B cell (primary cell): ENCODE data around the gene CDHR3. TPM values are rescaled to one million over a fixed set of nuclear protein-coding genes. Genes with fewer than 3 reads are reported as not detected.

Experiments used
- ATAC-seq: fragments of 200-7000 bp; cut with Tn5 transposase; one replicate; pipeline ENCODE4 v1.10.0; 2021; ENCODE audit warnings: low read depth, mild to moderate bottlenecking, moderate number of reproducible peaks, moderate library complexity
- CTCF ChIA-PET: fragments of 350-600 bp; sonication (Branson Sonifier 250); formaldehyde crosslinking; loops from one replicate; lab custom pipeline; 2021; ENCODE audit warnings: antibody characterized with exemption, inconsistent platforms; lab: Charles Lee
- POLR2A ChIA-PET: fragments of 350-600 bp; sonication (Branson Sonifier 250); formaldehyde crosslinking; loops from one replicate; lab custom pipeline; 2021; ENCODE audit warnings: antibody characterized with exemption; lab: Charles Lee
- DNase-seq: peaks from one replicate; pipeline ENCODE4 v3.0.0; 2013
- H2AFZ ChIP-seq: 2 replicates; pipeline ENCODE4 v1.6.1; 2012; ENCODE audit warnings: mild to moderate bottlenecking, low read depth, low read length; ENCODE audit not compliant: insufficient read depth, poor library complexity, severe bottlenecking
- H3K27ac ChIP-seq, 2 donors: 1 replicate in 1 of 2; 2 replicates in 1 of 2; pipeline ENCODE4 v1.5.1; 2012 to 2013; ENCODE audit warnings: low read length in 2 of 2, mild to moderate bottlenecking in 2 of 2, moderate library complexity in 1 of 2
- H3K27me3 ChIP-seq, 4 experiments: fragments of 200-600 bp in 1 of 4; sonication (generic) in 1 of 4; replicated peaks in 1 of 4; 1 replicate in 2 of 4; 2 replicates in 2 of 4; pipeline versions ENCODE4 v1.6.1 to v1.7.0; 2013 to 2016; ENCODE audit warnings: low read length in 3 of 4, mild to moderate bottlenecking in 2 of 4, mixed read lengths in 1 of 4, moderate library complexity in 1 of 4; ENCODE audit not compliant: insufficient read depth in 4 of 4, control insufficient read depth in 3 of 4; ENCODE audit errors: control extremely low read depth in 1 of 4
- H3K36me3 ChIP-seq, 2 experiments: replicated peaks in 1 of 2; 1 replicate in 1 of 2; 2 replicates in 1 of 2; pipeline versions ENCODE4 v1.6.1 to v1.7.1; 2013; ENCODE audit warnings: low read length in 1 of 2; ENCODE audit not compliant: insufficient read depth in 2 of 2, control insufficient read depth in 1 of 2; ENCODE audit errors: control extremely low read depth in 1 of 2, extremely low read depth in 1 of 2
- H3K4me1 ChIP-seq, 2 donors: fragments of 200-600 bp in 1 of 2; sonication (generic) in 1 of 2; 1 replicate in 1 of 2; 2 replicates in 1 of 2; pipeline versions ENCODE4 v1.5.1 to v1.6.1; 2013 to 2017; ENCODE audit warnings: low read length in 2 of 2; ENCODE audit not compliant: control insufficient read depth in 2 of 2, insufficient read depth in 2 of 2
- H3K4me2 ChIP-seq: replicated peaks from 2 replicates; pipeline ENCODE3; 2012; ENCODE audit warnings: mild to moderate bottlenecking, low read depth, low read length; ENCODE audit not compliant: poor library complexity, severe bottlenecking
- H3K4me3 ChIP-seq, 5 experiments: fragments of 200-600 bp in 1 of 5; sonication (generic) in 1 of 5; 1 replicate in 3 of 5; 2 replicates in 2 of 5; pipeline versions ENCODE4 v1.5.1 to v1.7.0; 2011 to 2016; ENCODE audit warnings: low read length in 4 of 5, mild to moderate bottlenecking in 4 of 5, low read depth in 2 of 5, control low read depth in 1 of 5, moderate library complexity in 1 of 5; ENCODE audit not compliant: insufficient read depth in 1 of 5; ENCODE audit errors: control extremely low read depth in 1 of 5, extremely low read depth in 1 of 5
- H3K79me2 ChIP-seq: fragments of 200-600 bp; sonication (generic); one replicate; pipeline ENCODE4 v1.6.0; 2016; ENCODE audit warnings: low read length; ENCODE audit not compliant: control insufficient read depth, insufficient read depth
- H3K9ac ChIP-seq: fragments of 200-600 bp; sonication (generic); 2 replicates; pipeline ENCODE4 v1.6.1; 2017; ENCODE audit warnings: mild to moderate bottlenecking, low read length, moderate library complexity
- H3K9me3 ChIP-seq, 3 donors: one replicate each; pipeline versions ENCODE4 v1.6.1 to v1.7.1; 2013; ENCODE audit warnings: low read length in 2 of 3; ENCODE audit not compliant: control insufficient read depth in 2 of 3, insufficient read depth in 1 of 3; ENCODE audit errors: control extremely low read depth in 1 of 3
- H4K20me1 ChIP-seq: 2 replicates; pipeline ENCODE4 v1.6.0; 2012; ENCODE audit warnings: mild to moderate bottlenecking, low read length; ENCODE audit not compliant: insufficient read depth, control insufficient read depth, poor library complexity, severe bottlenecking
- H3K27ac Mint-ChIP-seq: one replicate; pipeline ENCODE4 v1.8.0; 2021; ENCODE audit warnings: mixed read lengths
- H3K27me3 Mint-ChIP-seq: one replicate; pipeline ENCODE4 v1.8.0; 2021; ENCODE audit warnings: mixed read lengths
- H3K4me1 Mint-ChIP-seq: one replicate; pipeline ENCODE4 v1.8.0; 2021; ENCODE audit warnings: mixed read lengths
- H3K4me3 Mint-ChIP-seq: one replicate; pipeline ENCODE4 v1.8.0; 2021; ENCODE audit warnings: mixed read lengths
- H3K9me3 Mint-ChIP-seq: one replicate; pipeline ENCODE4 v1.8.0; 2022; ENCODE audit warnings: mixed read lengths; ENCODE audit not compliant: insufficient read depth
- EZH2 ChIP-seq: IDR thresholded peaks from 2 replicates; pipeline ENCODE4 v1.6.1; 2012; ENCODE audit warnings: borderline replicate concordance, low read depth, mild to moderate bottlenecking, moderate library complexity, low read length; ENCODE audit not compliant: insufficient read depth, poor library complexity, severe bottlenecking
- WGBS: methylation state at CpG from one replicate; pipeline ENCODE4 v1.1.5; 2013; ENCODE audit warnings: missing lambda C conversion rate; ENCODE audit not compliant: insufficient coverage; 5-methylcytosine and 5-hydroxymethylcytosine counted together
- intact Hi-C: fragments of 100-400 bp; cut with micrococcal nuclease; formaldehyde crosslinking; loops from one replicate; pipeline ENCODE4 v1.10.0; 2022
- polyA plus RNA-seq: library from polyadenylated mRNA; depleted of rRNA; stranded (reverse); fragments of >200 nt; gene quantifications from 2 replicates; pipeline ENCODE4 v1.2.3, GENCODE V29; 2012
- total RNA-seq, 2 donors: library from RNA; stranded (reverse); fragments of 120-200 nt in 1 of 2; gene quantifications; 1 replicate in 1 of 2; 2 replicates in 1 of 2; pipeline versions ENCODE4 v1.2.3 to v1.2.4, GENCODE V29; 2013 to 2022
- TF ChIP-seq, protein P1 (sequence below): fragments of 200-600 bp; IDR thresholded peaks from one replicate; pipeline ENCODE4 v1.8.0; 2022; ENCODE audit warnings: antibody characterized with exemption, mild to moderate bottlenecking

Gene CDHR3
- total and polyA plus RNA-seq, 2 donors (not counting 1 experiment from before 2014, with no cell fraction given) = 0.34 to 2.6 TPM

DNA sequence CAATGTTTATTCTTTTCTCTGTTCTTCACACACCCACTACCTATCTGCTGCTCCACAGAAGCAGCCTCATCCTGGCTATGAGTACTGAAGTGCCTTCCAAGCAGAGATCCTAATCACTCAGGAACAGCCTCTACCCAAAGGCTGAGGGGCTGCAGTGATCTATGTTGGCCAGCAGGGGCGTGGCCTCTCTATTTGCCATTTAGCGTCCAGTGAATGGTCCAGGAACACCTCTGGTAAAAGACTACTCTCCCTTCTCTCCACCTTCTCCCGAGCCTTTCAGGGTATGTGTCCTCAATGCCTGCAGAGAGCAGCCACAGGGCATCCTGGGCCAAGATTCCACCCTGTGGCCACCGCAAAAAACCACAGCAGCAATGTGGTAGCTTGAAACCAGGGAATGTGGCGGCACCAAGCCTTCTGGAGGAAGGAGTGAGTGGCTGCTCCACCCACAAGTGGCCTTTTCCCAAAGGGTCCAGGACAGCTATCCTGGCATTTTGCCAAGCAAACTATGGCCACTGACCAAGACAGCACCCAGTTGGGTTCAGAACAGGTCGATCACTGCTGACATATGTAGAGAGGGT, 78.2 kb downstream of the CDHR3 start:
- peak overlapping the region; percentile 5 for H3K27ac Mint-ChIP-seq

DNA sequence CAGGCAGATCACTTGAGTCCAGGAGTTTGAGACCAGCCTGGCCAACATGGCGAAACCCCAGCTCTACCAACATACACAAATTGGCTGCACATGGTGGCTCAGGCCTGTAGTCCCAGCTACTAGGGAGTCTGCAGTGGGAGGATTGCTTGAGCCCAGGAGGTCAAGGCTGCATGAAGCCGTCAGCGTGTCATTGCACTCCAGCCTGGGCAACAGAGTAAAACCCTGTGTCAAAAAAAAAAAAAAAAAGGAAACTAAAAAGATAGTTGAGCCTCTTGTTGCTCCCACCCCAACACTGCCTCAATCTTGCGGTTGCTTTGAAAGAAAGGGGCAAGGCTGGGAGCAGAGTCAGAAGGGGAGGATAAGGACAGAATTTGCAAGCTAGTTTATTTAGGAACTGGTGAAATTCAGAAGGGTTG, 79.1 kb downstream of the CDHR3 start:
- ChIA-PET POLR2A (interaction anchor here (1.0 kb wide), 1 partner anchor 33 kb away, joined by 4 read pairs; no protein-coding TSS in a partner anchor), CTCF (interaction anchor here (0.7 to 13.9 kb wide), 40 partner anchors 8 to 535 kb away, joined by 3 to 216 read pairs (median 5); partner anchors contain the start of genes ATXN7L1 and RINT1)
- peak overlapping the region; percentile 62 for H3K4me2 ChIP-seq
- intact Hi-C loops = loop anchor here (1.0 to 10.0 kb wide), 8 partner anchors 33 to 390 kb away; partner anchors contain the start of gene ATXN7L1
- H3K9me3 Mint-ChIP-seq = no peaks in the 10 kb centered on the region
- TF ChIP-seq, protein P1, sequence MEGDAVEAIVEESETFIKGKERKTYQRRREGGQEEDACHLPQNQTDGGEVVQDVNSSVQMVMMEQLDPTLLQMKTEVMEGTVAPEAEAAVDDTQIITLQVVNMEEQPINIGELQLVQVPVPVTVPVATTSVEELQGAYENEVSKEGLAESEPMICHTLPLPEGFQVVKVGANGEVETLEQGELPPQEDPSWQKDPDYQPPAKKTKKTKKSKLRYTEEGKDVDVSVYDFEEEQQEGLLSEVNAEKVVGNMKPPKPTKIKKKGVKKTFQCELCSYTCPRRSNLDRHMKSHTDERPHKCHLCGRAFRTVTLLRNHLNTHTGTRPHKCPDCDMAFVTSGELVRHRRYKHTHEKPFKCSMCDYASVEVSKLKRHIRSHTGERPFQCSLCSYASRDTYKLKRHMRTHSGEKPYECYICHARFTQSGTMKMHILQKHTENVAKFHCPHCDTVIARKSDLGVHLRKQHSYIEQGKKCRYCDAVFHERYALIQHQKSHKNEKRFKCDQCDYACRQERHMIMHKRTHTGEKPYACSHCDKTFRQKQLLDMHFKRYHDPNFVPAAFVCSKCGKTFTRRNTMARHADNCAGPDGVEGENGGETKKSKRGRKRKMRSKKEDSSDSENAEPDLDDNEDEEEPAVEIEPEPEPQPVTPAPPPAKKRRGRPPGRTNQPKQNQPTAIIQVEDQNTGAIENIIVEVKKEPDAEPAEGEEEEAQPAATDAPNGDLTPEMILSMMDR = no peak
- no peak for TF ChIP-seq EZH2
- no peaks in the 10 kb centered on the region for H3K79me2 ChIP-seq
- H3K9ac ChIP-seq = peak overlapping the region; percentile 30
- no CpG with 5 or more reads among the region's 4 CpGs for WGBS
- peak overlapping the region; percentile 29 for H3K4me3 Mint-ChIP-seq
- H2AFZ ChIP-seq = peak overlapping the region; percentile 65
- H4K20me1 ChIP-seq = no peaks in the 10 kb centered on the region
- no peak for DNase-seq
- ATAC-seq = no peak
- peaks cover 0 to 9% (median 2%) of the 10 kb centered on the region in 4 experiments for H3K27me3 ChIP-seq
- no peaks in the 10 kb centered on the region for H3K9me3 ChIP-seq
- no peak overlapping the region for H3K4me3 ChIP-seq
- no peak overlapping the region for H3K27ac Mint-ChIP-seq
- peaks cover 10% of the 10 kb centered on the region for H3K4me1 Mint-ChIP-seq
- no peaks in the 10 kb centered on the region for H3K36me3 ChIP-seq
- no peaks in the 10 kb centered on the region for H3K27me3 Mint-ChIP-seq
- H3K4me1 ChIP-seq = peaks cover 14 to 20% of the 10 kb centered on the region in 2 donors
- H3K27ac ChIP-seq = no peak overlapping the region

More for the DNA sequence above, 78.2 kb downstream of the CDHR3 start:
- TF ChIP-seq EZH2 = no peak
- TF ChIP-seq, protein P1 = peak; percentile 90
- intact Hi-C loops = loop anchor here (10.0 kb wide), 1 partner anchor 356 kb away; no protein-coding TSS in a partner anchor
- peak overlapping the region; percentile 35 for H2AFZ ChIP-seq
- no peak overlapping the region for H3K4me2 ChIP-seq
- WGBS = 42% methylated on average over 5 of the region's 6 CpGs
- ATAC-seq = peak; percentile 61
- H3K9ac ChIP-seq = no peak overlapping the region
- peak; percentile 62 for DNase-seq
- H4K20me1 ChIP-seq = no peaks in the 10 kb centered on the region
- Mint-ChIP-seq H3K9me3 (no peaks in the 10 kb centered on the region), H3K4me1 (peaks cover 13% of the 10 kb centered on the region), H3K27me3 (no peaks in the 10 kb centered on the region), H3K4me3 (no peak overlapping the region)
- CTCF ChIA-PET = interaction anchor here (1.0 to 13.9 kb wide), 21 partner anchors 9 to 397 kb away, joined by 3 to 216 read pairs (median 9); no protein-coding TSS in a partner anchor
- no peaks in the 10 kb centered on the region for H3K9me3 ChIP-seq
- peaks cover 0 to 9% (median 2%) of the 10 kb centered on the region in 4 experiments for H3K27me3 ChIP-seq
- POLR2A ChIA-PET = no interaction called here
- H3K4me1 ChIP-seq = peaks cover 14 to 23% of the 10 kb centered on the region in 2 donors
- no peaks in the 10 kb centered on the region for H3K36me3 ChIP-seq
- H3K27ac ChIP-seq = no peak overlapping the region
- no peaks in the 10 kb centered on the region for H3K79me2 ChIP-seq
- H3K4me3 ChIP-seq = no peak overlapping the region
